NCI-H146 treated with DMSO at 0.1 percent for 48 hours (cell line): ENCODE measurements around the gene ZNF101.

ENCODE experiments used
- DNase-seq: peaks from one replicate; lab custom pipeline; 2025; ENCODE audit not compliant: unreplicated experiment; lab: John Stamatoyannopoulos, UW

The ZNF101 gene

DNA sequence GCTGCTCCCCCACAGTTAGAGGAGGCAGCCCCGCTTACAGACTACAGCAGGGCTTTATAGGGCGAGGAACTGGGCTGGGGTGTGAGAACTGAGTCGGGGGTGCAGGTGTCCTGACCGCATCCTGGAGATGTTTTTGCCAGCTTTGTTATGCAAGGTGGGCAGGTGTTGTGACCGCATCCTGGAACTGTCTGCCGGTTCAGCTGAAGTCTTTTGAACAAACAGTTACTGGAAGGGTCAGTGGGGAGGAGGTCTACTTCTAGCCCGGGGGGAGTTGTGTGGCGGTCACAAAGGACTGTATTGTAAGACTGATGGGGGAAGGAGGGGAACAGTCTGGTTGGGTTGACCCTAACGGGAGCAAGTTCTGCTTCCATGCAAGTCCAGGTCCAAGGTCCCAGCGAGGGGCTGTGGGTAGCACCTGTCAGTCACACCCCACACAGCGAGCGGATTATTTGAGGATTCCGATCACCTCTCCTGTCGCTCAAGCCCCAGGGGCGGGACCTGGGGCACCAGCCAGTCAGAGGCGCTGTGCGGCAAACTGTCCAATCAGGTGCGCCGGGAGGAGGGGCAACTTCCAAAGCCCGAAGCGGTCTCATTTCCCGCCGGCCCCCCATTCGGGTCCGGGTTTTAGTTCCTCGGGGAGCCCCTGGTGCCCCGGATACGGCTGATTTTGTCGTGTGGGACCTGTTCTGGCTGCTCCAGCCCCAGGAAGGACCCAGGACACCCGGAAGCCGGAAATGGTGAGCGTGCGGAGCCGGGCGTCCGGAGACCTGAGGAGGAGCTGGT lies at the start of gene ZNF101:
TSS of gene ZNF101 (plus strand) at position 610 of the 783 bp plus-strand sequence. CDS start at position 735, 125 bp downstream.
- DNase-seq: peak; percentile 94

DNA sequence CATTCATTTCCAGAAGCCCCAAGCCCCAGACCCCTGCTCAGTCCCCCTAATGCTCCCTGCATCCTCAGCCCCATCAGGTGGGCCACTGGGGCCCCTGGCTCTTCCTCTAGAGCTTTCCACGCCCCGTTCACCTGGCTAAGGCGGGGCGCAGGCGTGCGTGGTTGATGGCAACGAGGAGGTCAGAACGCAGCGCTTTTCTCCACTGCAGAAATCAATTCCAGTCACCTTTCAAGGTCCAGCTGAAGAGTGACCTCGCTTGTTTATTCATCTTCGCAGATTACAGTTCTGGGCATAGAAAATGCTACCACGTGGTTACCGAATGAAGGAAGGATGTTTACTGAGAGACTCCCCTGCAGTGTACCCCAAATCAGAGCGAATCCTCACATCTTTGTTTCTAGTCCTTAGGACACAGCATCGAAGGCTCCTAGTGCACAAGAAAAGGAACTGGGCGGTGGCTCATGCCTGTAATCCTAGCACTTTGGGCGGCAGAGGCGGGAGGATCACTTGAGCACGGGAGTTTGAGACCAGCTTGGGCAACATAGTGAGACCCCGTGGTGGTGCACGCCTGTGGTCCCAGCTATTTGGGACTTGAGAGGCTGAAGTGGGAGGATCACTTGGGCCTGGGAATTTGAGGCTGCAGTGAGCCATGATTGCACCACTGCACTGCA lies 49.3 kb upstream of the ZNF101 start:
- DNase-seq: no peak

DNA sequence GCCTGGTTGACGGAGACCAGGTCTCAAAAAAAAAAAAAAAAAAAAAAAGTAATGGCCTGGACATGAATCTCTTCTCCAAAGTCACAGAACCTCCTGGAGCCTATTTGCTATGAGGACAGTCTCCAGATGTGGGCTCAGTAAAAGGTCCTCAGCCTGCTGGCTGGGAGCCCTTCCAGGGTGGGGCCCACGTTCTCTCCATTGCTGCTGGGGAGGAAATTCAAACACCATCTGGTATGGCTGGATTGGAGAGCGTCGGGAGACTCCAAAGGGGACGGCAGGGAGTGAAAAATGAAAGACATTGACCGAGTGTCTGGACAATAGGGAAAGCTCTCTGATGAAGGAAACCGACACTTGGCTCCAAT lies 48.8 kb upstream of the ZNF101 start:
- DNase-seq: no peak

DNA sequence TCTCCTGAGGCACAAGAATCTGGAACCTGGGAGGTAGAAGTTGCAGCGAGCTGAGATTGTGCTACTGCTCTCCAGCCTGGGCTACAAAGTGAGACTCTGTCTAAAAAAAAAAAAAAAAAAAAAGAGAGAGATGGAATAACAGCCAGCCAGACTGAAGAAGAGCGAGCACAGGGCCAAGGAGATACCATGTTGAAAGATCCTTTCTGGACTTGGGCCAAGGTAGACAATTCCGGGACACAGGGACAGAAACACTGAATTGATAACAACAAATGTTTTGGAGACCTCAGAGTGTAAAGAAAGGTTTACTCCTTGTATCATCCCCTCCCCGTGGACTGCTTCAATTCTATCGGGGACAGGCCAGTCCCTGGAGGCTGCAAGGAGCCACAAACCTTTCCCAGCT lies 45.3 kb upstream of the ZNF101 start:
- DNase-seq: no peak

DNA sequence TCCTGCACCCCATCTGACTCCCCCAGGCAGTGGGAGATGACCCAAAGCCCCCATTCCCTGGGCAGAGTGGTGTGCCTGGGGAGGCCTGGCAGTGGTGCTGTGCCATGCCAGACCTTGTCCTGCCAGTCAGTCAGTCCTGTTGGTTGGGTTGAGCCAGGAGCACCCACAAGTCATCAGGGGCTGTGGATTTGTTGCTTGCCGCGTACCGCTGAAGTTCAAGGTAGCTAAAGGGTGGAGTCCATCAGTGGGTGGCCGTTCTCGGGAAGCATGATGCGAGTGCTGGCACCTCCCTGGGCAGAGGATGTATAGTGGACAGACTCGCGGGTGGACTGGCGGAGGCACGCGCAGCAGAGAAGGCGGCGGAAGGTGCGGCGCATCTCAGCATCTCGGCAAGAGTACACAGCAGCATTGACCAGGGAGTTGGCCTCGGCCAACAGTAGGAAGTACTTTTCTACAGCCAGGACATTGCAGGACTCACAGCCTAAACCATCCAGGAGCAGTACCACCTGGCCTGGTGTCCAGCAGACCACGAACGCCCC lies 44.5 kb upstream of the ZNF101 start:
- DNase-seq: no peak

DNA sequence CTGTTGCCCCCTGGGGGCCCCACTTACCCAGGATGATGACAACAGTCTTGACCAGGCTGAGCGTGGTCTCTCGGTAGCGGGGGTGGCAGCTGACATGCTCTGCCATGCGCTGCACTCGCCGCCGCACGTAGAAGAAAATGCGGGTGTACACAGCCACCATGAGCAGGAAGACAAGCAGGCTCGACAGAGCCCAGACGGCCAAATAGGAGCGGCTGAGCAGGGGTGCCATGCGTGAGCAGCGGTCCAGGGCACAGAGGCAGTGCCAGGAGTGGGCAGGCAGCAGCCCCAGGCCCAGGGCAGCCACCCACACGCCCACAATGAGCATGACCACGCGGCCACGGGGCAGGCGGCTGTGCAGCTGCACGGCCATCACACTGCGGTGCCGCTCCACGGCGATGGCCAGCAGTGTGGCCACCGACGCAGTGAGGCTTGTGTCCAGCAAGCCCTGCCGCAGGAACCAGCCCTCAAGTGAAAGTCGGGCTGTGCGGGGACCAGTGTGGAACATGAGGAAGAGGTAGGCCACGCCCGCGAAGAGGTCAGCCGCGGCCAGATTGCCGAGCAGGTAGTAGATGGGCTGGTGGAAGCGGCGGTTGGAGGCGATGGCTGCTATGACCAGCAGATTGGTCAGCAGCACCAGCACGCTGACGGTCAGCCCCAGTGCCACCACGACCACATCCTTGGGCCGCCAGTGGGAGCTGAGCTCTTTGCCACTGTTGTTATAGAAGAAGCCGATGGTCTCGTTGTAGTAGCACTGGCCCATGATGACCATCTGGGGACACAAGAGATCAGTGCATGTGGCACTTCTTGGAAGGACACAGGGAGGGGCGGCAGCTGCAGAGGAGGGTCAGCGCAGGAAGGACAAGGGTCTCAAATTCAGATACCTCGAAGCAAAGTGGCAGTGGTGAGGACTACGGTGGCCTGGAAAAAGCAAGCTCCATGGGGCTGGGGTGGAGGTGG lies 41.8 kb upstream of the ZNF101 start:
- no peak for DNase-seq

DNA sequence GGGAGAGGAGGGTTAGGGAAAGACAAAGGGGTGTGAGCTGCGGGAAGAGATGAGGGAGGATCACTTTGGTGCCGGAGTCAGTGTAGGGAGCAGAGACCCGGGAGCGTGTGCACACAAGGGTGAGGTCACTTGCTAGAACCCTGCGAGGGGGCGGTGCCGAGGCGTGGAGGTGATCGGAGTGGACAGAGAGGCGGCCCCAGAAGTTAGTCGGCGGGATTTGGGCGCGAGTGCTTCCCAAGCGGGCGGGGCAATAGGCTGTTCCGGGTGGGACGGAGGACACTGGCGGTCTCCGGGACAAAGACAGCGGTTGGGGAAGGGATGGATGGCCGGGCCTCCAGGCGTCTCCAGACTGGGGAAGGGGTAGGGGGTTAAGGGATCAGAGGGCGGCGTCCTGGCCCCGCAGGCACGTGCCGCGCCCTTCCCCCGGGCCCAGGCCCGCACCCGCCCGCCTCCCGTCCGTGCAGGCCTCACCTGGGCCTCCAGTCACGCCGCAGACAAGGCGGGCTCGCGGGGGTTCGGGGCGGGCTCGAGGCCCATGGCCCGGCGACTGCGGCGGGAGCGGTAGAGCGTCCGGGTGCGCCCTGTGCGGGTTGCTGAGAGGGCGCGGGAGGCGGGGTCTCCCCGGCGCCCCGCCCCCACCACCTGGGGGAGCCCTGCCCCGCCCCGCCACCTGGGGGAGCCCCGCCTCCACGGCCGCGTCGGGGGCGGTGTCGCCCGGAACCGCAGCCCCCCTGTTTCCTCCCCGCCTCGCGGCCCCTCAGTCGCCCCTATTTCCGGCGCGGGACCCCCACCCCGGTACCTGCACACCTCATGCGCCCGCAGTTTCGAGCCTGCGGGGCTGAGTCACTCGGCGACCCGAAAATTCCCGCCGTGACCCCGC lies 40.8 kb upstream of the ZNF101 start, which contains the start of gene LPAR2:
TSS of gene LPAR2 (minus strand) at position 600 of the 880 bp plus-strand sequence. CDS start 945 bp downstream, outside the sequence.
- DNase-seq: peak; percentile 77

DNA sequence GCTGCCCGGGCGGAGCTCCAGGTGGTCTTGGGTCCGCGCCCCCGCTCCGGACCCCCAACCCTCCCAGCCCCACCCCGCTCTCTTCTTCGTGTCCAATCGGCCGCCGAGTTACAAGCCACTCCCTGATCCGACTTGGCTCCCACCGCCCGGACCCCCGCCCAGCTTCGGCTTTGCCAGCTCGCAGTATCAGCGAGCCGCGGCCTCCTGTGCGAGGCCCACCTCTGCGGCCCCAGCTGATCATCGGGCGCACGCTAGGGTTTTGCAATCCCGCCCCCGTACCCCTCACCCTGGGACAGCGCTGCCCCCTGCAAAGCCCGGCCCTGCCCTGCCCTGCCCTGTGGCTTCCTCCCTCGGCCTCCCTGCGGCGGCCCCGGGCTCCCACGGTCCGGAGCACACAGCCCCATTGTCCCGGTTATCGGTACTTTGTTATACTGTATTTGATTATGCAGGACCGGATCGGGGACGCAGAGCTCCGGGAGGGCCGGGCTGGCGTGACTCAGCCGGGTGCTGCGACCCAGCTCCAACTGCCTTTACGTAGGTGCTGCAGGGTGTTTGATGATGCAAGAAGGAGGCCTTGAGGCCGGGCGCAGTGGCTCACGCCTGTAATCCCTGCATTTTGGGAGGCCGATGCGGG lies 40.0 kb upstream of the ZNF101 start:
- peak; percentile 78 for DNase-seq

DNA sequence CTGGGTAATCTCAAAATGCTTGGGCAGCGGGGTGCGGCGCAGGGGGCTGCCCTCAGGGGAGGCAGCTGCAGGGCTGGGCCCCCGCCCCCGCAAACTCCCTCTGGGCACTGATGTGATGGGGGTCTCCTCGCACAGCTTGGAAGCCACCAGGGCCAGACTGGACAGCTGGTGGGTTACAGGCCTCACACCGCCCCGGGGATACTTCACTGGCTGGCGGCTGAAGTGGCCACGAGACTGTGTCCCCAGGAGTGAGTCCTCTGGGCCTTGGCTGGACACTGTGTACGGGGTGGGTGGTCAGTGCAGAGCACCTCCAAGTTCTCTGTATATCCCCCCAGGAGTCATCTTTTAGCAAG lies 38.6 kb upstream of the ZNF101 start:
- DNase-seq: no peak

DNA sequence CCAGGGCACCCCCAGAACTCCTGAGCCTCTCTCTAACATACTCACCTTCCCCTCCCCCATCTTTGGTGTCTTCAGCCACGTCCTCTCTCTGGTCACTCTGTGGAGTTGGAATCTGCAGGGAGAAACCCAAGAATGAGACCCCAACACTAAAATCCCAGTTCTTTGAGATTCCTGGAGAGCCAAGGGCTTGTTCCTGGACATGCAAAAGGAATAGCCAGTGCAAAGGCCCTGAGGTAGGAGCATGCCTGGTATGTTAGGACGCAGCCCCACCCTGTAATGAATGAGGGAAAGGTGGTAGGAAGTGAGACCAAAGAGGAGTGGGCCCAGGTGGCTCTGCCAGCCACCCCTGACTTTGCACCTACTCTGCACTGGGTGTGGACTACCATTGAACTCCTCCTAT lies 38.2 kb upstream of the ZNF101 start:
- no peak for DNase-seq

DNA sequence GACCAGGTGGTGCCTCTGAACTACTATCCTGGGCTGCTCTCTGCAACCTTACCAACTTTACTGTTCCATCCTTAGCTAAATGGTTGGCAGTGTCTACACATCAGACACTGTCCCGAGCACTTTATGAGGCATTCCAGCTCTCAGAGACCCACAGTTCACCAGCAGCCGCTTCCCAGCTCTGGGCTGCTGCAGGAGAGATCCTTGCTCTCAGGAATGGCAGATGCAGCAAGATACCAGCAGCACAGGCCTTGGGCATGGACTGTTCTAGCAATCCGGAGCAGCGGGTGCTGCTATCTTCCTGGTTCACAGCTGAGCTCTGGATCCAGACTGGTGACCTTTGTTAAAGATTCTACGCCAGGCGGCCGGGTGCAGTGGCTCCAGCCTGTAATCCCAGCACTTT lies 37.3 kb upstream of the ZNF101 start:
- no peak for DNase-seq

DNA sequence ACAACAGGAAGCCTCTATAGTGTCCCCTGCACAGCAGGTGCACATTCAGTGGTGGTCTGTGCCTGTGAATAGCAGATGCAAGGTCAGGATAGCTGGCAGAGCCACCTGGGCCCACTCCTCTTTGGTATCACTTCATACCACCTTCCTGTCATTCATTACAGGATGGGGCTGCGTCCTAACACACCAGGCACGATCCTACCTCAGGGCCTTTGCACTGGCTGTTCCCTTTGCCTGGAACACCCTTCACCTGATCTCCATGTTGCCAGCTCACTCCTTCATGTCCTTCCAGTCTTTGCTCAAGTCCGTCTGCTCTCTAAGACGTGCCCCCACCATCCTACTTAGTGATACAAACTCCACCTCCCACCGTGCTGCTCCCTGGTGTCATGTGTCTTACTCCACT lies 36.0 kb upstream of the ZNF101 start:
- DNase-seq: no peak

DNA sequence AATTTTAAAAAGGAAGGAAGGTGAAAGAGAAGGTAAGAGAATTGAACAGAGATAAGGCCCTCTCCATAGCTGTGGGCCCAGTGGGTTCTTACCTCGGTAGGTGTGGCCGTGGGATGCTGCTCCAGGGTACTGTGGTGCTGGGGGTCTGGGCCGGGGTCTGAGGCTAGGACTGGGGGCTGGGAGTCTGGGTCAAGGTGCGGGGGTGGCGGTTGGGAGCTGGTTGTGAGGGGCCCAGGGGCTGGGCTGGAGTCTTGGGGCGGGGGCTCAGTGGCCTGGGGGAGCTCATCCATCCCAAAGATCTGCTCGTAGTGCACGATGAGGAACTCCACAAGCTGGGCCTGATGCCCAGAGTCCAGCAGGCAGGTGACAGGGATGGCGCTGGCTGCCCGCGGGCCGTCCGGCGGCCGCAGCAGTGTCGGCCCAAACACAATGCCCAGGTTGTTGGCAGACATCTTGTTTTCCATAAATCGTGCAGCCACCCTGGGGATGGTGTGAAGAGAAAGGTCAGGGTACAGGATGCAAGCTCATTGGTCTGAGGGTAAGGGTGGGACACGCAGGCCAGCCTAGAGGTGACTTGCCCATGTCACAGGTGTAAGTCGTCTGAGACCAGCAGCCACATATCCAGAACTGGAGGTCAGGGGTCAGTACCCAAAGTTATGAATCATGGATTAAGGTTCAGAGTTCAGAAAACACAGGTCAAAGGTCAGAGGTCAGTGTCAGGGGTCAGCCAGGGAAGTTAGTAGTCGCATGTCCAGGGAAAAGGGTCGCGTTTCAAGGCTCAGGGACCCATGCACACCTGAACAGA lies 34.7 kb upstream of the ZNF101 start:
- DNase-seq: no peak

DNA sequence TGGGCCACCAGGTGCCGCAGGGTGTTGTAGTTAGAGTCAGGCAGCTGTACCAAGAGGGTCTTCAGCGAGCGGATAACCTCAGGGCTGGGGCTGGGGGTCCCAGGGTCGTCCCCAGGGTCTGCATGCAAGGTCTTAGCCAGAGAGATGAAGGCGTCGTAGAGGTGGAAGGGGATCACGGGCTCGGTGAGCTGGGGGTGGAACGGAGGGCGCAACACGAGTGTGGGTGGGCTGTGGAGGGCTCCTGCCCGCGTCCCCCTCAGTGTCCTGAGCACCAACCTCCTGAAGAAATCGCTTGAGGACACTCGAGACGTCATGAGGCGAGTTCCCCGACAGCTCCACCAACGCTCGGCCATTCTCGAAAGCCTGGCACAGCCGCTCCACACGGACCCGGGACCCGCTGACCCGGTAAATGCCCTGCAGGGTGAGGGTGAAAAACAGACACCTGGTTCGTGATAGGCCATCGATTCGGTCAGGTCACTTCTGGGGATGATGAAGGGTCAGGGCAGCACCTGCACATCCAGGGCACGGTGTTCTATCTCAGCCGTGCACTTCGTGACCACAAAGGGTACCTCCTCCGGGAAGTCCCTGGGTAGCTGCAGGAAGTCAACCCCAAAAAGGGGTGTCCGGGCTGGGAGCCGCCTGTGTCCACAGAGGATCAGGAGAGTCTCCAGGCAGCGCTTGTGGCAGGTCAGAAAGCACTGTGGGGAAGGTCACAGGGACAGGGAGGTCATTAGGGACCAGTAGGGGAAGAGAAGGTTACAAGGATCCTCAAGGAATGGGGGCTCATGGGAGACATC lies 33.9 kb upstream of the ZNF101 start:
- no peak for DNase-seq

DNA sequence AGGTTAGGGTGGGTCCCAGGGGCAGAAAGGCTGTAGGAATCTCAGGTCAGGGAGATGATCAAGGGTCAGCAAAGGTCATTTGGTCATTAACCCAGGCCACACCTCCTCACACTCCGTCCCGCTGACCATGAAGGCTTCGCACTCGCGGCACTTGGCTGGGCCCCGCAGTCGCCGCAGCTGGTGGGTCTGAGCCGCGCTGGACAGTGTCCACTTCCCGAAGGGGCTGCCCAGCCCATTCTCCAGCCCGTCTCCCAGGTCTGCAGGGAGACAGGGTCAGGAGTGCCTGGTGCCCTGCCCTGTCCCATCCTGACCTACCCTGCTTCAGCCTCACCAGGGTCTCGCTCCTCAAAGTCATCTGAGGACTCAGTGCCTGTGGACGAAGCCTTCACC lies 33.3 kb upstream of the ZNF101 start:
- no peak for DNase-seq

DNA sequence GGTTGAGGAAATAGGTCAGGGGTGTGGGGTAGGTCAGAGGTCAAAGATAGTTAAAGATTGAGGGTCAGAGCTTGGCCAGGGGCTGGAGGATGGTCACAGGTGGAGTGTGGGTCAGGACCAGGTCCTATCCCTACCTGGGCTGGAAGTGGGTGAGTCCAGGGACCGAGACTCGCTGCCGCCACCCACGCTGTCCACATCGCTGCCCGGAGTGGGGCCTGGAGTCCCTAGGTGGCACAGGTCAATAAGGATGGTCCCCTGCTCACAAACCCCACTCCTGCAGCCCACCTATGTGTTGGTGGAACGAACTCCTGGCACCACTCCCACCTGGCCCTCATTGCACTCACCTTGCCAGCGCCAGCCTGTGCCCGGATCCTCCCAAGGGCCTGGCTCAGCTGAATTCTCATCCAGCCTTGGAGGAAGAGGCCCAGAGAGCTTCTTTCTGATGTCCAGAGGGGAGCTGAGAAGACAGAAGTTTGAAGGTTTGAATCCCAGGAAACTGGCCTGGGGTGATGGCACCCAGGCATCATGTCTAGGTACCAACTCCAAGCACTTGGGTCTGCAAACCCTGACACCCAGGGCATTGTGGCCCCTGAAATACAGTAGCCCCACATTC lies 32.0 kb upstream of the ZNF101 start:
- DNase-seq: no peak

DNA sequence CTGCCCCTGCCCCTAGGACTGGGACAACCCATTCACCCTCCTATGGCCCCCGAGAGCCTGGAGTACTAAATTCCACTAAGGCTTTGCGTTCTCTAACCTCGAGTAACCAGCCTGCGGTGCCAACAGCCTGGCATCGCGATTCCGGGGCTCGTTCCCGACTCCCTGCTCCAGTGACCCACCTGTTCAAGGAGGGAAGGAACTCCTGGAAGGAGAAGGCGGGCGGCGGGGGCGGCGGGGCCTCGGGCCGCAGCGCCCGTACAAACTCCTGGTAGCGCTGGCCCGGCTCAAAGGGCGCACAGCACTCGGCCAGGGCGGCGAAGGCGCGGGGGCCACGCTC lies 31.5 kb upstream of the ZNF101 start:
- DNase-seq: no peak
